Keratinocyte (primary cell): ENCODE data around the gene CCBE1. TPM values are rescaled to one million over a fixed set of nuclear protein-coding genes. Genes with fewer than 3 reads are reported as not detected.

Experiments
- DNase-seq: peaks from one replicate; pipeline ENCODE4 v3.0.0-alpha.2; 2011; ENCODE audit warnings: low read depth, missing footprints, low spot score
- FAIRE-seq: peaks from 2 replicates; lab custom pipeline; 2011; peaks lifted over from hg19 to GRCh38; lab: Jason Lieb, UNC
- H2AFZ ChIP-seq: 2 replicates; pipeline ENCODE4 v1.6.0; 2012; ENCODE audit warnings: low read length, control low read depth, inconsistent platforms; ENCODE audit not compliant: control insufficient read depth
- H3K27ac ChIP-seq: 2 replicates; pipeline ENCODE4 v1.5.1; 2011; ENCODE audit warnings: low read length; ENCODE audit not compliant: control insufficient read depth, insufficient read depth
- H3K27me3 ChIP-seq: 3 replicates; pipeline ENCODE4 v1.6.0; 2011; ENCODE audit warnings: low read length; ENCODE audit not compliant: control insufficient read depth, insufficient read depth; ENCODE audit errors: extremely low read depth
- H3K36me3 ChIP-seq, 2 experiments: 2 replicates in 1 of 2; 3 replicates in 1 of 2; pipeline ENCODE4 v1.5.1; 2011; ENCODE audit warnings: low read length in 2 of 2, mild to moderate bottlenecking in 1 of 2; ENCODE audit not compliant: control insufficient read depth in 2 of 2, insufficient read depth in 2 of 2; ENCODE audit errors: extremely low read depth in 1 of 2
- H3K4me1 ChIP-seq: 3 replicates; pipeline ENCODE4 v1.5.1; 2011; ENCODE audit warnings: low read length; ENCODE audit not compliant: control insufficient read depth, insufficient read depth; ENCODE audit errors: extremely low read depth
- H3K4me2 ChIP-seq: 3 replicates; pipeline ENCODE4 v1.6.0; 2011; ENCODE audit warnings: low read depth, low read length; ENCODE audit not compliant: control insufficient read depth, insufficient read depth; ENCODE audit errors: extremely low read depth
- H3K4me3 ChIP-seq, 3 experiments: fragments of 200-600 bp in 1 of 3; sonication (generic) in 1 of 3; 2 replicates in 2 of 3; 3 replicates in 1 of 3; pipeline ENCODE4 v1.5.1; 2011 to 2016; ENCODE audit warnings: low read length in 3 of 3, mild to moderate bottlenecking in 3 of 3, control low read depth in 2 of 3, inconsistent platforms in 1 of 3, low read depth in 1 of 3, mixed read lengths in 1 of 3, mixed run types in 1 of 3, moderate library complexity in 1 of 3; ENCODE audit not compliant: control insufficient read depth in 2 of 3, insufficient read depth in 2 of 3; ENCODE audit errors: extremely low read depth in 1 of 3
- H3K79me2 ChIP-seq: 2 replicates; pipeline ENCODE4 v1.6.0; 2012; ENCODE audit warnings: low read length; ENCODE audit not compliant: control insufficient read depth, insufficient read depth
- H3K9ac ChIP-seq: 3 replicates; pipeline ENCODE4 v1.6.0; 2011; ENCODE audit warnings: low read length; ENCODE audit not compliant: control insufficient read depth, insufficient read depth; ENCODE audit errors: extremely low read depth
- H3K9me1 ChIP-seq: 3 replicates; pipeline ENCODE4 v1.6.0; 2011; ENCODE audit warnings: low read length; ENCODE audit not compliant: control insufficient read depth, insufficient read depth; ENCODE audit errors: extremely low read depth
- H3K9me3 ChIP-seq: 2 replicates; pipeline ENCODE4 v1.5.1; 2012; ENCODE audit warnings: low read depth, low read length; ENCODE audit not compliant: control insufficient read depth
- H4K20me1 ChIP-seq: 3 replicates; pipeline ENCODE4 v1.6.0; 2011; ENCODE audit warnings: low read length; ENCODE audit not compliant: control insufficient read depth, insufficient read depth; ENCODE audit errors: extremely low read depth
- EZH2 ChIP-seq: IDR thresholded peaks from one replicate; pipeline ENCODE4 v1.6.1; 2012; ENCODE audit warnings: inconsistent platforms, mild to moderate bottlenecking, low read length, moderate library complexity
- dilution Hi-C: fragments of 300-500 bp; cut with MboI; formaldehyde crosslinking; loops from one replicate; pipeline ENCODE4 v1.7.0; 2020; ENCODE audit warnings: low sequenced_read_pairs; ENCODE audit not compliant: extremely low pct_ligation_motif_present
- polyA plus RNA-seq, 5 experiments: library from polyadenylated mRNA; depleted of rRNA in 3 of 5; stranded (reverse) in 3 of 5; stranded (forward) in 1 of 5; unstranded in 1 of 5; fragments of >200 nt; gene quantifications; 1 replicate in 1 of 5; 2 replicates in 3 of 5; 3 replicates in 1 of 5; pipeline versions ENCODE4 v1.2.1 to v1.2.3, GENCODE V29; 2011 to 2012; ENCODE audit warnings: missing spikeins in 2 of 5, low read depth in 1 of 5, low replicate concordance in 1 of 5
- TF ChIP-seq, protein P1 (sequence below), 3 experiments: IDR thresholded peaks in 1 of 3; conservative IDR thresholded peaks in 1 of 3; optimal IDR thresholded peaks in 1 of 3; 2 replicates in 2 of 3; 3 replicates in 1 of 3; pipeline versions ENCODE3 to v1.5.1; 2011; ENCODE audit warnings: low read length in 3 of 3, mild to moderate bottlenecking in 3 of 3, moderate library complexity in 2 of 3, control low read depth in 1 of 3, inconsistent platforms in 1 of 3; ENCODE audit not compliant: insufficient read depth in 2 of 3; ENCODE audit errors: extremely low read depth in 1 of 3

Gene CCBE1
- polyA plus RNA-seq, 1 donor (not counting 4 experiments of a cell fraction or from before 2014, with no cell fraction given) = 20.1 TPM

DNA sequence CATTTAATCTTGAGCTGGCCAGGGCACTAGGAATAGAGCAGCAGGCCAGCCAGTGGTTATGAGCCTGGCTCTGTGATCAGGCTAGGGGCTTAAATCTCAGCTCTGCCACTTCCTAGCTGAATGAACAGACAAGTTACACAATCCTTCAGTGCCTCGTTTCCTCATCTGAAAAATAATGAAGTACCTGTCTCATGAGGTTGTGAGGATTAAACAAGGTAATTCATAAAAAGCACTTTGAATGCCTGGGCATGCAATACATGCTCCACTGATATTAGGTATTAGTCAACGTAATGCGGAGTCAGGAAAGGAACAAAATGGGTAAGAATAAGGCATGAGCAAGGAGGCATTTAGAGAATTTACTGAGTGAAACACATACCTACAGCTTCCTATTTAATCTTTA lies 100.2 kb downstream of the CCBE1 start:
- Histone ChIP-seq H3K4me3 (no peak overlapping the region), H3K27me3 (no peaks in the 10 kb centered on the region), H3K9ac (no peak overlapping the region), H2AFZ (no peak overlapping the region), H3K4me2 (no peak overlapping the region), H3K36me3 (no peaks in the 10 kb centered on the region), H3K79me2 (no peaks in the 10 kb centered on the region), H3K27ac (no peak overlapping the region), H3K4me1 (no peaks in the 10 kb centered on the region), H3K9me3 (no peaks in the 10 kb centered on the region), H3K9me1 (no peaks in the 10 kb centered on the region), H4K20me1 (no peaks in the 10 kb centered on the region)
- TF ChIP-seq, protein P1, sequence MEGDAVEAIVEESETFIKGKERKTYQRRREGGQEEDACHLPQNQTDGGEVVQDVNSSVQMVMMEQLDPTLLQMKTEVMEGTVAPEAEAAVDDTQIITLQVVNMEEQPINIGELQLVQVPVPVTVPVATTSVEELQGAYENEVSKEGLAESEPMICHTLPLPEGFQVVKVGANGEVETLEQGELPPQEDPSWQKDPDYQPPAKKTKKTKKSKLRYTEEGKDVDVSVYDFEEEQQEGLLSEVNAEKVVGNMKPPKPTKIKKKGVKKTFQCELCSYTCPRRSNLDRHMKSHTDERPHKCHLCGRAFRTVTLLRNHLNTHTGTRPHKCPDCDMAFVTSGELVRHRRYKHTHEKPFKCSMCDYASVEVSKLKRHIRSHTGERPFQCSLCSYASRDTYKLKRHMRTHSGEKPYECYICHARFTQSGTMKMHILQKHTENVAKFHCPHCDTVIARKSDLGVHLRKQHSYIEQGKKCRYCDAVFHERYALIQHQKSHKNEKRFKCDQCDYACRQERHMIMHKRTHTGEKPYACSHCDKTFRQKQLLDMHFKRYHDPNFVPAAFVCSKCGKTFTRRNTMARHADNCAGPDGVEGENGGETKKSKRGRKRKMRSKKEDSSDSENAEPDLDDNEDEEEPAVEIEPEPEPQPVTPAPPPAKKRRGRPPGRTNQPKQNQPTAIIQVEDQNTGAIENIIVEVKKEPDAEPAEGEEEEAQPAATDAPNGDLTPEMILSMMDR (optimal IDR thresholded peaks at IDR 0.05 in 1 of 3, IDR thresholded peaks at IDR 0.05 in 1 of 3, conservative IDR thresholded peaks at IDR 0.05 in 1 of 3; ENCODE audit: extremely low read depth in 1 of 3, insufficient read depth in 2 of 3, low read length in 3 of 3) = no peak
- FAIRE-seq (no peak), DNase-seq (no peak)
- dilution Hi-C loops = no loop called here

GRCh38 chr18:59593291-59593717 lies 103.9 kb downstream of the CCBE1 start:
- no peak overlapping the region for H2AFZ ChIP-seq
- no peak for TF ChIP-seq EZH2
- TF ChIP-seq, protein P1 (optimal IDR thresholded peaks at IDR 0.05 in 1 of 3, IDR thresholded peaks at IDR 0.05 in 1 of 3, conservative IDR thresholded peaks at IDR 0.05 in 1 of 3; ENCODE audit: extremely low read depth in 1 of 3, insufficient read depth in 2 of 3, low read length in 3 of 3) = no peak
- no peaks in the 10 kb centered on the region for H3K79me2 ChIP-seq
- H3K9me1 ChIP-seq = no peaks in the 10 kb centered on the region
- H3K36me3 ChIP-seq = no peaks in the 10 kb centered on the region
- no peak overlapping the region for H3K9ac ChIP-seq
- no peaks in the 10 kb centered on the region for H3K27me3 ChIP-seq
- no peaks in the 10 kb centered on the region for H3K4me1 ChIP-seq
- H3K9me3 ChIP-seq = no peaks in the 10 kb centered on the region
- no peak overlapping the region for H3K4me2 ChIP-seq
- FAIRE-seq = no peak
- DNase-seq = no peak
- H3K27ac ChIP-seq = no peak overlapping the region
- no peaks in the 10 kb centered on the region for H4K20me1 ChIP-seq
- no peak overlapping the region for H3K4me3 ChIP-seq
- dilution Hi-C loops = no loop called here
